Measurements from ENCODE around the gene FXYD6. TPM values are rescaled to one million over a fixed set of nuclear protein-coding genes. Genes with fewer than 3 reads are reported as not detected.

FXYD6 gene
- total and polyA plus RNA-seq, 9 of the 15 experiments (the other 6 are each of a cell fraction or from before 2014, with no cell fraction given), result 0.07 to 0.35 TPM; not detected in 7

DNA sequence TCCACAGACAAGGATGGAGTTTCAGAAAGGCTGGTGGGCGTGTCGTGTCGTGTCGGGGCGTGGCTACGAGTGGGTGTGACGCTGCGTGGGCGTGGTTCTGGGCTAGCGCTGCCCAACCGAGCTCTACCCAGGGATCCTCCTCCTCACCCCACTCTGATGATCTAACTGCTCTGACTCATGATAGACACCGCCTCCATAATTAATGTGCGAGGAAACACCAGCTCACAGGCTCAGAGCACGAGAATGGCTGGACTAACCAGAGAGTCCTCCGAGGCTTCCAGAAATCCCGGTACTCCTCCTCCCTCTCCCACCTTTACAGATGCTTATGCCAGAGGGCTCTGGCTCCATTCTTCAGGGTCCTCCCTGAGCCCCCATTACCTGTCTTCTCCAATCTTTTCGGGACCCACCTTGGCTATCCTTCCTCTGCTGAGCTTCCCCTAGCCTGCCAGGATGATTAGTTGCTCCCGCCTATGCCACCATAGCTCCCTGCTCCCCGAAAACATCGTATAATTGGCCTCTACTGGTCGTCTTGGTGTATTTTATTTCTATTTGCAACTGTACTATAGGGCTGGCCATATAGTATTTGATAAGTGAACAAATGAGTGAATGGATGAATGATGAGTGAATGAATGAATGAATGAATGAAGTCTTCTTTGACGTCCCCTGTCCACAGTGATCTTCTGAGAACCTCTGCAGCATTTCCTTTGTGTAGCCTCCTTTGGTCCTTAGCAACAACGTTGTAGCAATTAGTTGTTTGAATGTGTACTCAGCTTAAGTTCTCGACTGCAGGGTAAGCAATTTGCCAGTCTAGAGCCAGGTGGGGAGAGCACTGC lies 31.0 kb upstream of the FXYD6 start (continued):
- TF ChIP-seq, protein P1, sequence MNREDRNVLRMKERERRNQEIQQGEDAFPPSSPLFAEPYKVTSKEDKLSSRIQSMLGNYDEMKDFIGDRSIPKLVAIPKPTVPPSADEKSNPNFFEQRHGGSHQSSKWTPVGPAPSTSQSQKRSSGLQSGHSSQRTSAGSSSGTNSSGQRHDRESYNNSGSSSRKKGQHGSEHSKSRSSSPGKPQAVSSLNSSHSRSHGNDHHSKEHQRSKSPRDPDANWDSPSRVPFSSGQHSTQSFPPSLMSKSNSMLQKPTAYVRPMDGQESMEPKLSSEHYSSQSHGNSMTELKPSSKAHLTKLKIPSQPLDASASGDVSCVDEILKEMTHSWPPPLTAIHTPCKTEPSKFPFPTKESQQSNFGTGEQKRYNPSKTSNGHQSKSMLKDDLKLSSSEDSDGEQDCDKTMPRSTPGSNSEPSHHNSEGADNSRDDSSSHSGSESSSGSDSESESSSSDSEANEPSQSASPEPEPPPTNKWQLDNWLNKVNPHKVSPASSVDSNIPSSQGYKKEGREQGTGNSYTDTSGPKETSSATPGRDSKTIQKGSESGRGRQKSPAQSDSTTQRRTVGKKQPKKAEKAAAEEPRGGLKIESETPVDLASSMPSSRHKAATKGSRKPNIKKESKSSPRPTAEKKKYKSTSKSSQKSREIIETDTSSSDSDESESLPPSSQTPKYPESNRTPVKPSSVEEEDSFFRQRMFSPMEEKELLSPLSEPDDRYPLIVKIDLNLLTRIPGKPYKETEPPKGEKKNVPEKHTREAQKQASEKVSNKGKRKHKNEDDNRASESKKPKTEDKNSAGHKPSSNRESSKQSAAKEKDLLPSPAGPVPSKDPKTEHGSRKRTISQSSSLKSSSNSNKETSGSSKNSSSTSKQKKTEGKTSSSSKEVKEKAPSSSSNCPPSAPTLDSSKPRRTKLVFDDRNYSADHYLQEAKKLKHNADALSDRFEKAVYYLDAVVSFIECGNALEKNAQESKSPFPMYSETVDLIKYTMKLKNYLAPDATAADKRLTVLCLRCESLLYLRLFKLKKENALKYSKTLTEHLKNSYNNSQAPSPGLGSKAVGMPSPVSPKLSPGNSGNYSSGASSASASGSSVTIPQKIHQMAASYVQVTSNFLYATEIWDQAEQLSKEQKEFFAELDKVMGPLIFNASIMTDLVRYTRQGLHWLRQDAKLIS (CRISPR knock-in tag; IDR thresholded peaks at IDR 0.05), result no peak
- no peak for TF ChIP-seq TGIF2 (CRISPR knock-in tag; IDR thresholded peaks at IDR 0.05)
- TF ChIP-seq, protein P2, sequence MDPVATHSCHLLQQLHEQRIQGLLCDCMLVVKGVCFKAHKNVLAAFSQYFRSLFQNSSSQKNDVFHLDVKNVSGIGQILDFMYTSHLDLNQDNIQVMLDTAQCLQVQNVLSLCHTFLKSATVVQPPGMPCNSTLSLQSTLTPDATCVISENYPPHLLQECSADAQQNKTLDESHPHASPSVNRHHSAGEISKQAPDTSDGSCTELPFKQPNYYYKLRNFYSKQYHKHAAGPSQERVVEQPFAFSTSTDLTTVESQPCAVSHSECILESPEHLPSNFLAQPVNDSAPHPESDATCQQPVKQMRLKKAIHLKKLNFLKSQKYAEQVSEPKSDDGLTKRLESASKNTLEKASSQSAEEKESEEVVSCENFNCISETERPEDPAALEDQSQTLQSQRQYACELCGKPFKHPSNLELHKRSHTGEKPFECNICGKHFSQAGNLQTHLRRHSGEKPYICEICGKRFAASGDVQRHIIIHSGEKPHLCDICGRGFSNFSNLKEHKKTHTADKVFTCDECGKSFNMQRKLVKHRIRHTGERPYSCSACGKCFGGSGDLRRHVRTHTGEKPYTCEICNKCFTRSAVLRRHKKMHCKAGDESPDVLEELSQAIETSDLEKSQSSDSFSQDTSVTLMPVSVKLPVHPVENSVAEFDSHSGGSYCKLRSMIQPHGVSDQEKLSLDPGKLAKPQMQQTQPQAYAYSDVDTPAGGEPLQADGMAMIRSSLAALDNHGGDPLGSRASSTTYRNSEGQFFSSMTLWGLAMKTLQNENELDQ (CRISPR knock-in tag; IDR thresholded peaks at IDR 0.05; ENCODE audit: borderline replicate concordance), result no peak
- TF ChIP-seq, protein P3, sequence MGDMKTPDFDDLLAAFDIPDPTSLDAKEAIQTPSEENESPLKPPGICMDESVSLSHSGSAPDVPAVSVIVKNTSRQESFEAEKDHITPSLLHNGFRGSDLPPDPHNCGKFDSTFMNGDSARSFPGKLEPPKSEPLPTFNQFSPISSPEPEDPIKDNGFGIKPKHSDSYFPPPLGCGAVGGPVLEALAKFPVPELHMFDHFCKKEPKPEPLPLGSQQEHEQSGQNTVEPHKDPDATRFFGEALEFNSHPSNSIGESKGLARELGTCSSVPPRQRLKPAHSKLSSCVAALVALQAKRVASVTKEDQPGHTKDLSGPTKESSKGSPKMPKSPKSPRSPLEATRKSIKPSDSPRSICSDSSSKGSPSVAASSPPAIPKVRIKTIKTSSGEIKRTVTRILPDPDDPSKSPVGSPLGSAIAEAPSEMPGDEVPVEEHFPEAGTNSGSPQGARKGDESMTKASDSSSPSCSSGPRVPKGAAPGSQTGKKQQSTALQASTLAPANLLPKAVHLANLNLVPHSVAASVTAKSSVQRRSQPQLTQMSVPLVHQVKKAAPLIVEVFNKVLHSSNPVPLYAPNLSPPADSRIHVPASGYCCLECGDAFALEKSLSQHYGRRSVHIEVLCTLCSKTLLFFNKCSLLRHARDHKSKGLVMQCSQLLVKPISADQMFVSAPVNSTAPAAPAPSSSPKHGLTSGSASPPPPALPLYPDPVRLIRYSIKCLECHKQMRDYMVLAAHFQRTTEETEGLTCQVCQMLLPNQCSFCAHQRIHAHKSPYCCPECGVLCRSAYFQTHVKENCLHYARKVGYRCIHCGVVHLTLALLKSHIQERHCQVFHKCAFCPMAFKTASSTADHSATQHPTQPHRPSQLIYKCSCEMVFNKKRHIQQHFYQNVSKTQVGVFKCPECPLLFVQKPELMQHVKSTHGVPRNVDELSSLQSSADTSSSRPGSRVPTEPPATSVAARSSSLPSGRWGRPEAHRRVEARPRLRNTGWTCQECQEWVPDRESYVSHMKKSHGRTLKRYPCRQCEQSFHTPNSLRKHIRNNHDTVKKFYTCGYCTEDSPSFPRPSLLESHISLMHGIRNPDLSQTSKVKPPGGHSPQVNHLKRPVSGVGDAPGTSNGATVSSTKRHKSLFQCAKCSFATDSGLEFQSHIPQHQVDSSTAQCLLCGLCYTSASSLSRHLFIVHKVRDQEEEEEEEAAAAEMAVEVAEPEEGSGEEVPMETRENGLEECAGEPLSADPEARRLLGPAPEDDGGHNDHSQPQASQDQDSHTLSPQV (IDR thresholded peaks at IDR 0.05), result no peak; the same call in 1 of the 2 replicates
- TF ChIP-seq, protein P4, sequence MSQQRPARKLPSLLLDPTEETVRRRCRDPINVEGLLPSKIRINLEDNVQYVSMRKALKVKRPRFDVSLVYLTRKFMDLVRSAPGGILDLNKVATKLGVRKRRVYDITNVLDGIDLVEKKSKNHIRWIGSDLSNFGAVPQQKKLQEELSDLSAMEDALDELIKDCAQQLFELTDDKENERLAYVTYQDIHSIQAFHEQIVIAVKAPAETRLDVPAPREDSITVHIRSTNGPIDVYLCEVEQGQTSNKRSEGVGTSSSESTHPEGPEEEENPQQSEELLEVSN (IDR thresholded peaks at IDR 0.05; ENCODE audit: borderline replicate concordance in 1 of 2, extremely low read depth in 1 of 2, insufficient read depth in 1 of 2, insufficient read length in 1 of 2, low read depth in 1 of 2, low read length in 1 of 2, poor library complexity in 1 of 2, severe bottlenecking in 1 of 2), result peak; percentile 40 to 75
- TF ChIP-seq, protein P5, sequence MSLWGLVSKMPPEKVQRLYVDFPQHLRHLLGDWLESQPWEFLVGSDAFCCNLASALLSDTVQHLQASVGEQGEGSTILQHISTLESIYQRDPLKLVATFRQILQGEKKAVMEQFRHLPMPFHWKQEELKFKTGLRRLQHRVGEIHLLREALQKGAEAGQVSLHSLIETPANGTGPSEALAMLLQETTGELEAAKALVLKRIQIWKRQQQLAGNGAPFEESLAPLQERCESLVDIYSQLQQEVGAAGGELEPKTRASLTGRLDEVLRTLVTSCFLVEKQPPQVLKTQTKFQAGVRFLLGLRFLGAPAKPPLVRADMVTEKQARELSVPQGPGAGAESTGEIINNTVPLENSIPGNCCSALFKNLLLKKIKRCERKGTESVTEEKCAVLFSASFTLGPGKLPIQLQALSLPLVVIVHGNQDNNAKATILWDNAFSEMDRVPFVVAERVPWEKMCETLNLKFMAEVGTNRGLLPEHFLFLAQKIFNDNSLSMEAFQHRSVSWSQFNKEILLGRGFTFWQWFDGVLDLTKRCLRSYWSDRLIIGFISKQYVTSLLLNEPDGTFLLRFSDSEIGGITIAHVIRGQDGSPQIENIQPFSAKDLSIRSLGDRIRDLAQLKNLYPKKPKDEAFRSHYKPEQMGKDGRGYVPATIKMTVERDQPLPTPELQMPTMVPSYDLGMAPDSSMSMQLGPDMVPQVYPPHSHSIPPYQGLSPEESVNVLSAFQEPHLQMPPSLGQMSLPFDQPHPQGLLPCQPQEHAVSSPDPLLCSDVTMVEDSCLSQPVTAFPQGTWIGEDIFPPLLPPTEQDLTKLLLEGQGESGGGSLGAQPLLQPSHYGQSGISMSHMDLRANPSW (CRISPR knock-in tag; IDR thresholded peaks at IDR 0.05), result no peak
- no peak for TF ChIP-seq PHB2 (IDR thresholded peaks at IDR 0.05; ENCODE audit: low read depth)
- TF ChIP-seq MAFG (tag; conservative IDR thresholded peaks at IDR 0.05), result no peak
- no peak for TF ChIP-seq GATAD2B (IDR thresholded peaks at IDR 0.05; ENCODE audit: borderline replicate concordance)
- peak; percentile 69 for TF ChIP-seq SMARCE1 (IDR thresholded peaks at IDR 0.05)
- no peak for TF ChIP-seq FUS (optimal IDR thresholded peaks at IDR 0.05; ENCODE audit: low read depth, low read length)

All from K562 (cell line).